Articular chondrocyte of knee joint (primary cell): Measurements from ENCODE around the gene ZNF628. TPM values are rescaled to one million over a fixed set of nuclear protein-coding genes. Genes with fewer than 3 reads are reported as not detected.

Source experiments
- total RNA-seq: library from RNA; depleted of rRNA; stranded (reverse); fragments of >200 nt; gene quantifications from 2 replicates; pipeline ENCODE4 v1.2.3, GENCODE V29; 2012

The ZNF628 gene
- total RNA-seq: 2.1 and 2.7 TPM in 2 replicates

GRCh38 chr19:55476100-55476775 is at the start of gene ZNF628:
Gene ZNF628 (plus strand): TSS chr19:55476617. CDS start chr19:55479911, 3,294 bp downstream.

DNA sequence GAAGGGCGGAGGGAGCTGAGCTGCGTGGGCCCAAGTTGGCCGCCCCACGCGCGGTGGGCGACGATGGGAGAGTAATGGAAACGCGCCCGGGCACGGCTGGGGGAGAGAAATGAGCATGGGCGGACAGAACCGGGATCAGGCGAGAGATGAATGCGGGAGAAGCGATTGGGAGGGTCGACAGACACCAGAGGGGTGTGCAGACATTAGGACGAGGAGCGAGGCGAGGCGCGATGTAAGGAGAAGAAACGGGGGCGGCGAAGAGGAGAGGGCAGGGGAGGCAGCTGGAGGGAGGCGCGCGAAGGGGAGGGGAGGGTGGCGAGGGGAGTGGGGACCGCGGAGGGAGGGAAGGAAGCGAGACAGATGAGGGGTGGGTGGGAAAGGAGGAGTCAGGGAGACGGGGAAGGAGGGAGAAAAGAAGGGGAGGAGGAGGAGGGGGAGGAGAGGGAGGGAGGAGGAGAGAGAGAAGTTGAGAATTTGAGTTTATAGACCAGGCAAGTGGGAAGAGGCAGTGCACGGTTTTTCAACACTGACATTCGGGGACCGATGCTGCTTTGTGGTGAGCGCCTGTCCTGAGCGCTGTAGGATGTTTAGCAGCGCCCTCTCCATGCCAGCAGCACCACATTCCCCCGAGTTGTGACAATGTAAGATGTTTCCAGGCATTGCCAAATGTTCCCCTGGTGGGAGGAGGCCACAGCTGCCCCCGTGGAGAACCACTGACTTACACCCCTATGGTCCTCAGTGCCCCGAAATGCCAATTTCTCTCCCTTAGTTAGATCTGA is 33.2 kb upstream of the ZNF628 start, which contains the start of gene SHISA7:
Gene SHISA7, minus strand, starts transcription at position 256 of the 779 bp plus-strand sequence. CDS start 437 bp downstream, outside the sequence.

GRCh38 chr19:55461259-55461973 is 15.0 kb upstream of the ZNF628 start, which contains the start of gene ISOC2:
Gene ISOC2 (minus strand): TSS chr19:55461642. CDS start chr19:55456486, 5,156 bp downstream.

DNA sequence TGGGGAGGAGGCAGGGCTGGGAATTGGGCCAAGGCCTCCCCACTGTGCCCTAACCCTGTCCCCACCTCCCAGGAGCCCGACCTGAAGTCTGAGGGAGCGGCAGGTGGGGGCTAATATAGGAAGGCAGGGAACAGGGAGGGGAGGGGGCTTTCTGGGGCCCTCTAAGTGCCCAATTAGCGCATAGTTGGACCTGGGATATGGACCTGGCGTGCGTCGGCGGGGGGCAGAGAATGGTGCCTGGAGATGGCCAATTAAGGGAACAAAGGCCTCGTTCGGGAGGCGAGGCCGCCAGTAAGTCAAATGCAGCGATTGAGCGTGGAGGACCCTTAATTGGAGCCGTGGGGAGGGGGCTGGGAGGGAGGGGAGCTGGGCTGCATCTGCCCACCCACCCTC is 11.8 kb upstream of the ZNF628 start, which contains the start of gene C19orf85:
Gene C19orf85, minus strand, starts transcription at position 90 of the 393 bp plus-strand sequence. CDS start 197 bp downstream, outside the sequence.

GRCh38 chr19:55484593-55485438 is 8.4 kb downstream of the ZNF628 start, which contains the start of gene NAT14:
Gene NAT14 (plus strand): TSS chr19:55485188. CDS start chr19:55485709, 521 bp downstream.

GRCh38 chr19:55487924-55488687 is 11.7 kb downstream of the ZNF628 start, which contains the start of gene SSC5D:
Gene SSC5D (plus strand): TSS chr19:55488436. CDS start chr19:55488590, 154 bp downstream.

Other genes starting within 250 kb of the ZNF628 start
- 0.76 and 1.7 TPM in 2 replicates for gene TMEM86B, start 247.9 kb upstream of the ZNF628 start, total RNA-seq
- gene PPP6R1, start 217.6 kb upstream of the ZNF628 start, total RNA-seq: 26.1 and 27.7 TPM in 2 replicates
- gene HSPBP1, start 196.5 kb upstream of the ZNF628 start, total RNA-seq: 23.0 and 25.6 TPM in 2 replicates
- gene BRSK1, start 192.6 kb upstream of the ZNF628 start, total RNA-seq: 0.65 TPM in 2 replicates
- not detected in 2 replicates for gene TMEM150B, start 151.3 kb upstream of the ZNF628 start, total RNA-seq
- 5.0 and 5.6 TPM in 2 replicates for gene KMT5C, start 136.7 kb upstream of the ZNF628 start, total RNA-seq
- not detected in 2 replicates for gene COX6B2, start 121.9 kb upstream of the ZNF628 start, total RNA-seq
- not detected in 2 replicates for gene GARIN5B, start 113.4 kb upstream of the ZNF628 start, total RNA-seq
- gene IL11, start 106.2 kb upstream of the ZNF628 start, total RNA-seq: 1.2 and 1.4 TPM in 2 replicates
- gene TMEM190, start 99.8 kb upstream of the ZNF628 start, total RNA-seq: not detected in 2 replicates
- gene TMEM238, start 92.3 kb upstream of the ZNF628 start, total RNA-seq: not detected in 2 replicates
- 441 and 509 TPM in 2 replicates for gene RPL28, start 90.7 kb upstream of the ZNF628 start, total RNA-seq
- gene UBE2S, start 68.8 kb upstream of the ZNF628 start, total RNA-seq: 32.4 and 36.3 TPM in 2 replicates
- gene SHISA7, start 33.3 kb upstream of the ZNF628 start, total RNA-seq: not detected in 2 replicates
- 48.6 and 53.3 TPM in 2 replicates for gene ISOC2, start 15.0 kb upstream of the ZNF628 start, total RNA-seq
- not detected in 2 replicates for gene C19orf85, start 11.9 kb upstream of the ZNF628 start, total RNA-seq
- 3.8 and 5.6 TPM in 2 replicates for gene NAT14, start 8.6 kb downstream of the ZNF628 start, total RNA-seq
- 23.4 and 33.8 TPM in 2 replicates for gene SSC5D, start 11.8 kb downstream of the ZNF628 start, total RNA-seq
- not detected in 2 replicates for gene SBK2, start 60.5 kb downstream of the ZNF628 start, total RNA-seq
- 0.11 TPM in 1 of 2 replicates, not detected in the other for gene SBK3, start 68.9 kb downstream of the ZNF628 start, total RNA-seq
- gene ZNF579, start 104.2 kb downstream of the ZNF628 start, total RNA-seq: 6.5 and 8.9 TPM in 2 replicates
- gene FIZ1, start 122.9 kb downstream of the ZNF628 start, total RNA-seq: 3.4 and 5.1 TPM in 2 replicates
- gene ZNF524, start 123.7 kb downstream of the ZNF628 start, total RNA-seq: 6.6 and 7.1 TPM in 2 replicates
- 1.2 and 1.3 TPM in 2 replicates for gene ZNF865, start 129.0 kb downstream of the ZNF628 start, total RNA-seq
- 4.7 and 6.2 TPM in 2 replicates for gene ZNF784, start 147.9 kb downstream of the ZNF628 start, total RNA-seq
- gene ZNF580, start 164.4 kb downstream of the ZNF628 start, total RNA-seq: 5.3 and 8.6 TPM in 2 replicates
- gene ZNF581, start 167.0 kb downstream of the ZNF628 start, total RNA-seq: 17.6 and 20.4 TPM in 2 replicates
- 6.9 and 7.4 TPM in 2 replicates for gene CCDC106, start 171.6 kb downstream of the ZNF628 start, total RNA-seq
- 65.0 and 66.0 TPM in 2 replicates for gene U2AF2, start 178.4 kb downstream of the ZNF628 start, total RNA-seq
- gene EPN1, start 198.6 kb downstream of the ZNF628 start, total RNA-seq: 48.3 and 57.5 TPM in 2 replicates